Natural killer cell (primary cell): ENCODE data around the gene PTGES3L. TPM values are rescaled to one million over a fixed set of nuclear protein-coding genes. Genes with fewer than 3 reads are reported as not detected.

Source experiments
- ATAC-seq, 3 donors: fragments of 150-1000 bp in 2 of 3; fragments of 200-7000 bp in 1 of 3; cut with Tn5 transposase; 1 replicate in 1 of 3; 2 replicates in 2 of 3; pipeline ENCODE4 v1.10.0; 2021; ENCODE audit warnings: mild to moderate bottlenecking in 2 of 3, moderate library complexity in 2 of 3
- DNase-seq, 2 donors: peaks; one replicate each; pipeline versions ENCODE4 v3.0.0 to v3.0.0-alpha.2; 2013 to 2021; ENCODE audit warnings: mixed read lengths in 1 of 2
- H3K27ac ChIP-seq: one replicate; pipeline ENCODE4 v1.5.1; 2013; ENCODE audit warnings: mild to moderate bottlenecking, low read length
- H3K27me3 ChIP-seq: one replicate; pipeline ENCODE4 v1.6.1; 2013; ENCODE audit warnings: low read length; ENCODE audit not compliant: control insufficient read depth, insufficient read depth
- H3K36me3 ChIP-seq: one replicate; pipeline ENCODE4 v1.6.1; 2013; ENCODE audit warnings: low read length; ENCODE audit not compliant: control insufficient read depth, insufficient read depth
- H3K4me1 ChIP-seq: one replicate; pipeline ENCODE4 v1.6.1; 2013; ENCODE audit warnings: low read length; ENCODE audit not compliant: control insufficient read depth, insufficient read depth
- H3K4me3 ChIP-seq: one replicate; pipeline ENCODE4 v1.5.1; 2013; ENCODE audit warnings: low read length
- H3K9me3 ChIP-seq: one replicate; pipeline ENCODE4 v1.6.1; 2013; ENCODE audit warnings: low read length; ENCODE audit not compliant: control insufficient read depth, insufficient read depth
- H3K27ac Mint-ChIP-seq, 2 donors: one replicate each; pipeline ENCODE4 v1.8.0; 2022; ENCODE audit warnings: mild to moderate bottlenecking in 2 of 2, mixed read lengths in 2 of 2, moderate library complexity in 1 of 2
- H3K27me3 Mint-ChIP-seq, 2 donors: one replicate each; pipeline ENCODE4 v1.8.0; 2022; ENCODE audit warnings: low read depth in 2 of 2, mixed read lengths in 2 of 2
- H3K36me3 Mint-ChIP-seq: one replicate; pipeline ENCODE4 v1.8.0; 2022; ENCODE audit warnings: mixed read lengths
- H3K4me1 Mint-ChIP-seq, 2 donors: one replicate each; pipeline ENCODE4 v1.8.0; 2022; ENCODE audit warnings: mixed read lengths in 2 of 2
- H3K4me3 Mint-ChIP-seq: one replicate; pipeline ENCODE4 v1.8.0; 2022; ENCODE audit warnings: mild to moderate bottlenecking, moderate library complexity, mixed read lengths
- H3K9me3 Mint-ChIP-seq, 2 donors: one replicate each; pipeline ENCODE4 v1.8.0; 2022; ENCODE audit warnings: mixed read lengths in 2 of 2
- WGBS: methylation state at CpG from one replicate; pipeline ENCODE4 v1.1.7; 2013; ENCODE audit warnings: missing lambda C conversion rate; ENCODE audit not compliant: insufficient coverage; 5-methylcytosine and 5-hydroxymethylcytosine counted together
- intact Hi-C: fragments of 100-400 bp; cut with micrococcal nuclease; formaldehyde crosslinking; loops from one replicate; pipeline ENCODE4 v1.14.2; 2022
- total RNA-seq, 4 donors: library from RNA; stranded (reverse); fragments of 120-200 nt in 1 of 4; gene quantifications; one replicate each; pipeline versions ENCODE4 v1.2.3 to v1.2.4, GENCODE V29; 2013 to 2022
- TF ChIP-seq, protein P1 (sequence below): fragments of 200-600 bp; IDR thresholded peaks from one replicate; pipeline ENCODE4 v1.8.0; 2022; ENCODE audit warnings: antibody characterized with exemption

Gene PTGES3L
- total RNA-seq, 3 donors from 2014 or later (not counting 1 experiment from before 2014, with no cell fraction given), result 0.53 to 0.87 TPM; not detected in 1

DNA sequence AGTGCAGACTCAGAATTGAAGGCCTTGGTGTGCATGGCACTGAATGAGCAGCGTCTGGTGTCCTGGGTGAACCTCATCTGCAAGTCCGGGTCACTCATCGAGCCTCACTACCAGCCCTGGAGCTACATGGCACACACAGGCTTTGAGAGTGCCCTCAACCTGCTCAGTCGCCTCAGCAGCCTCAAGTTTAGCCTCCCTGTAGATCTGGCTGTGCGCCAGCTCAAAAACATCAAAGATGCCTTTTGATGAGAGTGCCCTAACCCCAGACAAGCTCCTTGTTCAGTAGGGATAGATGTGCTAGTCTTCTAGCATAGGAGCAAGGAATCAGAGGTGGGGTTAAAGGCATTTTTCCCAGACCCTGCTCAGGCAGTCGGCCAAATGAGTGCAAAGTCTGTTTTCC, 11.6 kb upstream of the PTGES3L start:
- 97% methylated on average over 6 of the region's 6 CpGs for WGBS
- H3K4me1 ChIP-seq, result no peaks in the 10 kb centered on the region
- DNase-seq (no peak), ATAC-seq (no peak)
- H3K36me3 ChIP-seq, result peaks cover 61% of the 10 kb centered on the region
- intact Hi-C loops, result loop anchor here (10.0 kb wide), 1 partner anchor 493 kb away; the partner anchor contains the start of gene DHX8
- Mint-ChIP-seq H3K36me3 (no peaks in the 10 kb centered on the region), H3K27me3 (no peaks in the 10 kb centered on the region), H3K4me1 (peaks cover 0 to 5% of the 10 kb centered on the region in 2 donors), H3K4me3 (no peak overlapping the region), H3K27ac (no peak overlapping the region), H3K9me3 (no peaks in the 10 kb centered on the region)
- H3K27ac ChIP-seq, result no peak overlapping the region
- TF ChIP-seq, protein P1, sequence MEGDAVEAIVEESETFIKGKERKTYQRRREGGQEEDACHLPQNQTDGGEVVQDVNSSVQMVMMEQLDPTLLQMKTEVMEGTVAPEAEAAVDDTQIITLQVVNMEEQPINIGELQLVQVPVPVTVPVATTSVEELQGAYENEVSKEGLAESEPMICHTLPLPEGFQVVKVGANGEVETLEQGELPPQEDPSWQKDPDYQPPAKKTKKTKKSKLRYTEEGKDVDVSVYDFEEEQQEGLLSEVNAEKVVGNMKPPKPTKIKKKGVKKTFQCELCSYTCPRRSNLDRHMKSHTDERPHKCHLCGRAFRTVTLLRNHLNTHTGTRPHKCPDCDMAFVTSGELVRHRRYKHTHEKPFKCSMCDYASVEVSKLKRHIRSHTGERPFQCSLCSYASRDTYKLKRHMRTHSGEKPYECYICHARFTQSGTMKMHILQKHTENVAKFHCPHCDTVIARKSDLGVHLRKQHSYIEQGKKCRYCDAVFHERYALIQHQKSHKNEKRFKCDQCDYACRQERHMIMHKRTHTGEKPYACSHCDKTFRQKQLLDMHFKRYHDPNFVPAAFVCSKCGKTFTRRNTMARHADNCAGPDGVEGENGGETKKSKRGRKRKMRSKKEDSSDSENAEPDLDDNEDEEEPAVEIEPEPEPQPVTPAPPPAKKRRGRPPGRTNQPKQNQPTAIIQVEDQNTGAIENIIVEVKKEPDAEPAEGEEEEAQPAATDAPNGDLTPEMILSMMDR, result no peak
- no peaks in the 10 kb centered on the region for H3K27me3 ChIP-seq
- H3K9me3 ChIP-seq, result no peaks in the 10 kb centered on the region
- no peak overlapping the region for H3K4me3 ChIP-seq

DNA sequence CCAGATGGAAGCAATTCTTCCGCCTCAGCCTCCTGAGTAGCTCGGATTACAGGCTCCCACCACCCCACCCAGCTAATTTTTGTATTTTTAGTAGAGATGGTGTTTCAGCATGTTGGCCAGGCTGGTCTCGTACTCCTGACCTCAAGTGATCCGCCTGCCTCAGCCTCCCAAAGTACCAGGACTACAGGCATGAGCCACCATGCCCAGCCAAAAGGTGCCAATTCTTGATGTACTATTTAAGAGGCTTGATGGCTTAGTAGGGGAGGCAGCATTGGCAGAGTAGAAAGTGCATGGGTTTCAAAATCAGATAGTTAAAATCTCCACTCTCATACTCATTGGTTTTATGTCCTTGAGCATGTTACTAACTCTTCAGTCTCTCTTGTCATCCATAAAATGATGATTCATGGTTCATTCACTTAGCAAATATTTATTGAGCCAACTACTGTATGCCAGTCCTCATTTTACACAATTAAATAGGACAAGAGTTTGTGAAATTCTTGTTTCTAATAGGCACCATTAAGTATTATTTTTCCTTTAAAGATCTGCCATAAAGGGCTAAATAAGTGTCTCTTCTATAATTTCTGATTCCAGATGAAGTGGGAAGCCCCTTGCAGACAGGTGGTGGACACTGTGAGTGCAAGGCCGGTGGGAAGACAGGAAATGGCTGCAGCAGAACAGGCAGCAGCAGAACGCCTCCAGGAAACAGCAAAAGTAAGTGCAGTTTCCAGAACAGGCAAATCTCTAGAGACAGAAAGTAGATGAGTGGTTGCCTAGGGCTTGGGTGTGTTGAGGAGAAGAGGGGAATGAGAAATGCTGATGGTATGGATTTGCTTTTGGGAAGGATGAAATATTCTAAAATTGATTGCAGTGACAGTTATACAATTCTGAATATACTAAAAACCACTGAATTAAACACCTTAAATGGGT, 10.1 kb upstream of the PTGES3L start:
- peaks cover 63% of the 10 kb centered on the region for H3K36me3 ChIP-seq
- intact Hi-C loops, result loop anchor here (10.0 kb wide), 1 partner anchor 495 kb away; the partner anchor contains the start of gene DHX8
- Mint-ChIP-seq H3K9me3 (no peaks in the 10 kb centered on the region), H3K27ac (no peak overlapping the region), H3K27me3 (no peaks in the 10 kb centered on the region), H3K4me3 (no peak overlapping the region), H3K4me1 (peaks cover 0 to 5% of the 10 kb centered on the region in 2 donors), H3K36me3 (no peaks in the 10 kb centered on the region)
- TF ChIP-seq, protein P1, result no peak
- ATAC-seq (no peak), DNase-seq (no peak)
- H3K4me1 ChIP-seq, result peaks cover under 1% of the 10 kb centered on the region
- WGBS, result 76% methylated on average over 2 of the region's 6 CpGs
- H3K27me3 ChIP-seq, result no peaks in the 10 kb centered on the region
- no peak overlapping the region for H3K4me3 ChIP-seq
- no peaks in the 10 kb centered on the region for H3K9me3 ChIP-seq
- H3K27ac ChIP-seq, result no peak overlapping the region

DNA sequence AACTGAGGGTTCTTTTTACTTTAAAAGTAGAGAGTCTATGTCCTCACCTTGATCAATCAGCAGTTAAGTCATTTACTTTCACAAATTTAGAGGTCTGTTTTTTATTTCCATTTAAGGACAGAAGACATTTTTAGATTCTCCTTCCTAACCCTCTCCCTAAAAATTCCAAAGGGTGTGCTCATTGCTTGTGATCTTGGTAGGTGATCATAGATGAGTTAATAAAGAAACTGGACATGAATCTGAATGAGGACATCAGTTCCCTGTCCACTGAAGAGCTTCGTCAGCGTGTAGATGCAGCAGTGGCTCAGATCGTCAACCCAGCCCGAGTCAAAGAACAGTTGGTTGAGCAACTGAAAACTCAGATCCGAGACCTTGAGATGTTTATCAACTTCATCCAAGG, 9.3 kb upstream of the PTGES3L start:
- Mint-ChIP-seq H3K27ac (no peak overlapping the region), H3K9me3 (no peaks in the 10 kb centered on the region), H3K36me3 (no peaks in the 10 kb centered on the region), H3K4me3 (no peak overlapping the region), H3K27me3 (no peaks in the 10 kb centered on the region), H3K4me1 (no peaks in the 10 kb centered on the region)
- Histone ChIP-seq H3K36me3 (peaks cover 64% of the 10 kb centered on the region), H3K27me3 (no peaks in the 10 kb centered on the region), H3K27ac (no peak overlapping the region), H3K9me3 (no peaks in the 10 kb centered on the region), H3K4me3 (no peak overlapping the region), H3K4me1 (peaks cover 3% of the 10 kb centered on the region)
- no peak for DNase-seq
- TF ChIP-seq, protein P1, result no peak
- no peak for ATAC-seq
- WGBS, result 96% methylated on average over 5 of the region's 5 CpGs
- intact Hi-C loops, result no loop called here
